ENCODE measurements around the gene IL21.

IL21 gene

GRCh38 chr4:122643257-122643656 is 22.4 kb upstream of the IL21 start:
- no peaks in the 10 kb centered on the region for H4K20me1 ChIP-seq (ENCODE audit: insufficient read depth, low read length, poor library complexity, severe bottlenecking)
- no peaks in the 10 kb centered on the region for H3F3A ChIP-seq (ENCODE audit: low read depth)

GRCh38 chr4:122639181-122639580 is 18.3 kb upstream of the IL21 start:
- Histone ChIP-seq H3K4me3 (ENCODE audit: low read length, poor library complexity, severe bottlenecking) (no peak overlapping the region), H3K9me3 (ENCODE audit: insufficient read depth, low read depth, low read length) (no peaks in the 10 kb centered on the region), H4K20me1 (ENCODE audit: insufficient read depth, low read length, poor library complexity, severe bottlenecking) (no peaks in the 10 kb centered on the region), H3K79me2 (ENCODE audit: insufficient read depth, low read length) (no peaks in the 10 kb centered on the region), H3K4me2 (ENCODE audit: low read depth, low read length, poor library complexity, severe bottlenecking) (no peak overlapping the region), H3K36me3 (ENCODE audit: insufficient read depth, low read length) (no peaks in the 10 kb centered on the region), H2AFZ (ENCODE audit: low read length) (no peak overlapping the region), H3K9ac (ENCODE audit: low read depth, low read length, poor library complexity, severe bottlenecking) (no peak overlapping the region), H3F3A (ENCODE audit: low read depth) (no peaks in the 10 kb centered on the region), H3K9me2 (replicated peaks; ENCODE audit: low read depth, low read length) (no peaks in the 10 kb centered on the region), H3K27me3 (ENCODE audit: insufficient read depth, low read length, poor library complexity, severe bottlenecking) (peaks cover 8% of the 10 kb centered on the region), H3K4me1 (ENCODE audit: insufficient read depth, low read length, poor library complexity, severe bottlenecking) (no peaks in the 10 kb centered on the region)
- TF ChIP-seq EZH2phosphoT487 (IDR thresholded peaks at IDR 0.05; ENCODE audit: borderline replicate concordance): no peak
- TF ChIP-seq, protein P1, sequence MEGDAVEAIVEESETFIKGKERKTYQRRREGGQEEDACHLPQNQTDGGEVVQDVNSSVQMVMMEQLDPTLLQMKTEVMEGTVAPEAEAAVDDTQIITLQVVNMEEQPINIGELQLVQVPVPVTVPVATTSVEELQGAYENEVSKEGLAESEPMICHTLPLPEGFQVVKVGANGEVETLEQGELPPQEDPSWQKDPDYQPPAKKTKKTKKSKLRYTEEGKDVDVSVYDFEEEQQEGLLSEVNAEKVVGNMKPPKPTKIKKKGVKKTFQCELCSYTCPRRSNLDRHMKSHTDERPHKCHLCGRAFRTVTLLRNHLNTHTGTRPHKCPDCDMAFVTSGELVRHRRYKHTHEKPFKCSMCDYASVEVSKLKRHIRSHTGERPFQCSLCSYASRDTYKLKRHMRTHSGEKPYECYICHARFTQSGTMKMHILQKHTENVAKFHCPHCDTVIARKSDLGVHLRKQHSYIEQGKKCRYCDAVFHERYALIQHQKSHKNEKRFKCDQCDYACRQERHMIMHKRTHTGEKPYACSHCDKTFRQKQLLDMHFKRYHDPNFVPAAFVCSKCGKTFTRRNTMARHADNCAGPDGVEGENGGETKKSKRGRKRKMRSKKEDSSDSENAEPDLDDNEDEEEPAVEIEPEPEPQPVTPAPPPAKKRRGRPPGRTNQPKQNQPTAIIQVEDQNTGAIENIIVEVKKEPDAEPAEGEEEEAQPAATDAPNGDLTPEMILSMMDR (conservative IDR thresholded peaks at IDR 0.05; ENCODE audit: low read length): no peak

More at GRCh38 chr4:122643257-122643656, 22.4 kb upstream of the IL21 start:
- Histone ChIP-seq H3K9me3 (ENCODE audit: insufficient read depth, low read depth, low read length) (no peaks in the 10 kb centered on the region), H3K4me3 (ENCODE audit: low read length, poor library complexity, severe bottlenecking) (no peak overlapping the region), H3K79me2 (ENCODE audit: insufficient read depth, low read length) (no peaks in the 10 kb centered on the region), H3K4me1 (ENCODE audit: insufficient read depth, low read length, poor library complexity, severe bottlenecking) (no peaks in the 10 kb centered on the region), H3K4me2 (ENCODE audit: low read depth, low read length, poor library complexity, severe bottlenecking) (no peak overlapping the region), H3K9me2 (replicated peaks; ENCODE audit: low read depth, low read length) (no peaks in the 10 kb centered on the region), H3K9ac (ENCODE audit: low read depth, low read length, poor library complexity, severe bottlenecking) (no peak overlapping the region), H2AFZ (ENCODE audit: low read length) (no peak overlapping the region), H3K36me3 (ENCODE audit: insufficient read depth, low read length) (no peaks in the 10 kb centered on the region), H3K27me3 (ENCODE audit: insufficient read depth, low read length, poor library complexity, severe bottlenecking) (peaks cover 5% of the 10 kb centered on the region)
- TF ChIP-seq, protein P1 (conservative IDR thresholded peaks at IDR 0.05; ENCODE audit: low read length): no peak
- no peak for TF ChIP-seq EZH2phosphoT487 (IDR thresholded peaks at IDR 0.05; ENCODE audit: borderline replicate concordance)

DNA sequence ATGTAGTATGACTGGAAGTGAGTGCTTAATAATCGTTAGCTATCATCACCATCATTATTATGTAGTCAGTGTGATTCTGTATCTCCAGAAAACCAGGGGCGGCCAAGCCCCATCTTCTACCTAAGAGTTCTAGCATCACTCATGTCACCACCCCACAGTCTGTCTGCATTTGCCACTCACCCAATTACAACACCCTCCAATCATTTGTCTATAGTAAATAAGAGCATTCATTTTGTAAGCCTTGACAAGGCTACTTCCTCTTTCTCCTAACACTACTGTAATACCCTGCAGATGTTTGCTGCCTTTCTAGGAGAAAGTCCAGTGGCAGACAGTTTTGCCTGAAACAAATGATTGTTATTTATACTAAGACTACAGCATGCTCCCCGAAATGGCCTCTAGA is 15.8 kb upstream of the IL21 start:
- Histone ChIP-seq H3F3A (ENCODE audit: low read depth) (no peaks in the 10 kb centered on the region), H4K20me1 (ENCODE audit: insufficient read depth, low read length, poor library complexity, severe bottlenecking) (no peaks in the 10 kb centered on the region), H3K27me3 (ENCODE audit: insufficient read depth, low read length, poor library complexity, severe bottlenecking) (peaks cover 5% of the 10 kb centered on the region), H3K36me3 (ENCODE audit: insufficient read depth, low read length) (no peaks in the 10 kb centered on the region), H3K4me1 (ENCODE audit: insufficient read depth, low read length, poor library complexity, severe bottlenecking) (no peaks in the 10 kb centered on the region), H3K9me3 (ENCODE audit: insufficient read depth, low read depth, low read length) (no peaks in the 10 kb centered on the region), H3K4me2 (ENCODE audit: low read depth, low read length, poor library complexity, severe bottlenecking) (no peak overlapping the region), H3K4me3 (ENCODE audit: low read length, poor library complexity, severe bottlenecking) (no peak overlapping the region), H3K79me2 (ENCODE audit: insufficient read depth, low read length) (no peaks in the 10 kb centered on the region), H2AFZ (ENCODE audit: low read length) (no peak overlapping the region), H3K9me2 (replicated peaks; ENCODE audit: low read depth, low read length) (no peaks in the 10 kb centered on the region), H3K9ac (ENCODE audit: low read depth, low read length, poor library complexity, severe bottlenecking) (no peak overlapping the region)
- TF ChIP-seq, protein P1 (conservative IDR thresholded peaks at IDR 0.05; ENCODE audit: low read length): no peak
- no peak for TF ChIP-seq EZH2phosphoT487 (IDR thresholded peaks at IDR 0.05; ENCODE audit: borderline replicate concordance)
